Pulmonary artery endothelial cell (primary cell): ENCODE results near the gene EED. TPM values are rescaled to one million over a fixed set of nuclear protein-coding genes. Genes with fewer than 3 reads are reported as not detected.
"Not testable (repeated sequence)": the region's sequence is repeated elsewhere in the genome, so short reads cannot be mapped to it uniquely, and the experiment has no call there.

Source experiments
- DNase-seq: peaks from one replicate; pipeline ENCODE4 v3.0.0-alpha.2; 2011; ENCODE audit warnings: low read depth, low spot score
- total RNA-seq: library from RNA; depleted of rRNA; stranded (reverse); fragments of >200 nt; gene quantifications from 2 replicates; pipeline ENCODE4 v1.2.3, GENCODE V29; 2014

Gene EED
- total RNA-seq, 1 donor from 2014 or later = 18.7 TPM

GRCh38 chr11:86289508-86290280, 45.1 kb downstream of the EED start:
- not testable (repeated sequence) for DNase-seq

GRCh38 chr11:86291466-86292262, 47.1 kb downstream of the EED start:
- peak; percentile 4 for DNase-seq

- DNase-seq = no peak
Observed at GRCh38 chr11:86292912-86293616, 48.5 kb downstream of the EED start.

- DNase-seq = no peak
Observed at GRCh38 chr11:86294026-86294425, 49.5 kb downstream of the EED start.

GRCh38 chr11:86301742-86302091, 57.2 kb downstream of the EED start:
- no peak for DNase-seq

GRCh38 chr11:86302092-86302793, 57.7 kb downstream of the EED start, which contains the start of gene HIKESHI:
HIKESHI (plus strand) TSS chr11:86302240; CDS start chr11:86302449, 209 bp downstream.
- DNase-seq = peak; percentile 92

- no peak for DNase-seq
Observed at GRCh38 chr11:86303257-86303656, 58.7 kb downstream of the EED start.

- DNase-seq = not testable (repeated sequence)
Observed at GRCh38 chr11:86308710-86309109, 64.2 kb downstream of the EED start.

- DNase-seq = no peak
Observed at GRCh38 chr11:86313793-86314192, 69.2 kb downstream of the EED start.

- DNase-seq = no peak
Observed at GRCh38 chr11:86314636-86315035, 70.1 kb downstream of the EED start.

Other genes with a start within 250 kb of the EED start
- 265 and 284 TPM in 2 replicates for gene PICALM, start 175.7 kb upstream of the EED start, total RNA-seq
- gene HIKESHI, start 57.5 kb downstream of the EED start, total RNA-seq = 91.0 and 101 TPM in 2 replicates
- 0.53 and 0.60 TPM in 2 replicates for gene CCDC81, start 130.1 kb downstream of the EED start, total RNA-seq